HFF-Myc (cell line): ENCODE measurements around the gene PPM1M.

Experiments used
- DNase-seq: peaks from one replicate; pipeline ENCODE4 v3.0.0-alpha.2; 2011; ENCODE audit warnings: low read depth; ENCODE audit errors: extremely low read depth
- H3K4me3 ChIP-seq: replicated peaks from 2 replicates; pipeline ENCODE4 v1.5.1; 2011; ENCODE audit warnings: low read depth, mild to moderate bottlenecking, control low read depth, low read length
- CTCF ChIP-seq: IDR thresholded peaks from 2 replicates; pipeline ENCODE4 v1.5.1; 2012; ENCODE audit warnings: mild to moderate bottlenecking, low read depth, low read length, control low read depth; ENCODE audit errors: missing control alignments

PPM1M gene

GRCh38 chr3:52221141-52221562, 24.4 kb upstream of the PPM1M start:
- no peak for TF ChIP-seq CTCF

DNA sequence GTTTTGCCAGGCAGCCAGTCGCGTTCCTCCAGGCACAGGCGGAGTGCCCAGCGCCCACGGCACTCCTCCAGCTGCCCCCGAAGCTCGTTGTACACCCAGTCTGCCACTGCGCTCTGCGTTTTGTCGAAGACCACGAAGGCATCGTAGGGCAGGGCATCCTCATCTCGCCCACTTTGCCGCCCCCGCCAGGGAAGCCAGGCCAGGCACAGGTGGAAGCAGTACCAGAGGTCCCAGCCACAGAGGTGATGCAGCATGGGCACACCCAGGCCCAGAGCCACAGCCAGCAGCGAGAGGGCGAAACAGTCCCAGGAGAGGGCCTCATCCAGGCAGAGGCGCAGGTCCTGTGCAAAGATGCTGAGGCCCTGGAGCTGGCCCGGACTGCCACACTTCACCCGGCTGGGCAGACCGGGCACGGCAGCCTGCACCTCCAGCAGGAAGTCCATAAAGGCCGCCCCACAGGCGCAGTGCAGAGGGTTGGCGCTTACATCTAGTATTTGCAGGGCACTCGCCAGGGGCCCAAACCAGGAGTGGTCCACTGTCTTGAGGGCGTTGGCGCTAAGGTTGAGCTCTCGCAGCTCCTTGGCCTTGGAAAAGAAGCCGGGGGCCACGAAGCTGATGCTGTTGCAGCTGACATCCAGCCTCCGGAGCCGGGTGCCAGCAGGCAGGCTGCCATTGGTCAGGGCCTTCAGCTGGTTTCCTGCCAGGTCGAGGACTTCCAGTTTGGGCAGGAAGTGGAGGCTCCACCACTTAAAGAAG, 23.8 kb upstream of the PPM1M start:
- DNase-seq, result no peak
- no peak overlapping the region for H3K4me3 ChIP-seq
- no peak for TF ChIP-seq CTCF

More at GRCh38 chr3:52221141-52221562, 24.4 kb upstream of the PPM1M start:
- no peak for DNase-seq
- no peak overlapping the region for H3K4me3 ChIP-seq

- H3K4me3 ChIP-seq, result no peak overlapping the region
- no peak for TF ChIP-seq CTCF
- DNase-seq, result no peak
These were observed 23.0 kb upstream of the PPM1M start for GRCh38 chr3:52222319-52223221.

DNA sequence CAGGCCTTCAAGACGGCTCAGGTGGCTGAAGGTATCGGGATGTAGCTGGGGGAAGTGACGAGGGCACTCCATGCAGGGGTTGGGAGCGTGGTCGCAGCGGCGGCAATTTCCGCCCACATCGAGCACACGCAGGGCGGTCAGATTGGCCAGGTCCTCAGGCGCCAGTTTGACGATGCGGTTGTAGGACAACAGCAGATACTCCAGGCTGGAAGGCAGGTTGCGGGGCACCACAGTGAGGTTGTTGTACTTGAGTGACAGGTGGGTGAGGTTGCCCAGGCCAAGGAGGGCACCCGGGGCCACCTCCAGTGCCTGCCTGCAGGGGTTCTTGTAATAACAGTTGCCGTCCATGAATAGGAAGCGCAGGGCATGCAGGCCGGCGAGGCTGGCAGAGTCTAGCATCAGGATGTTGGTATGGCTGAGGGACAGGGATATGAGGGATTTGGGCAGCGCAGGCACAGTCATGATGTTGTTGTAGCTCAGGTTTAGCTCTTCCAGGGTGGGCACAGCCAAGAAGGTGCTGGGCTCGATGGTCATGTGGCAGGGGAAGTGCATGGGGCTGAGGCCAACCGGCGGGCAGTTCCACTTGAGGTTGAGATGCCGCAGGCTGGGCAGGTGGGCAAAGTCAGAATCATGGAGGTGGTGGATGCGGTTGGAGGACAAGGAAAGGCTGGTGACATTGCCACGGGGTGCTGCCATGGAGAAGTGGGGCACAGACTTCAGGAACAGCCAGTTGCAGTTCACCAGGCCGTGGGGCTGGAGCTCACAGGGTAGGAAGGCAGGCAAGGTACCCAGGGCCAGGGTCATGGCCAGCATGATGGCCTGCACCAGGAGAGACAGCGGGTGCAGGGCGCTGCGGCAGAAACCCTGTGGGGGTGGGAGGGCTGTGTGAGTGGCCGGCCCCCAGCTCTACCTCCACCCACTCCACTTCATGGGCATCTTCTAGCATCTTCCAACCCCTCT, 21.8 kb upstream of the PPM1M start:
- no peak for TF ChIP-seq CTCF
- DNase-seq, result no peak
- no peak overlapping the region for H3K4me3 ChIP-seq

DNA sequence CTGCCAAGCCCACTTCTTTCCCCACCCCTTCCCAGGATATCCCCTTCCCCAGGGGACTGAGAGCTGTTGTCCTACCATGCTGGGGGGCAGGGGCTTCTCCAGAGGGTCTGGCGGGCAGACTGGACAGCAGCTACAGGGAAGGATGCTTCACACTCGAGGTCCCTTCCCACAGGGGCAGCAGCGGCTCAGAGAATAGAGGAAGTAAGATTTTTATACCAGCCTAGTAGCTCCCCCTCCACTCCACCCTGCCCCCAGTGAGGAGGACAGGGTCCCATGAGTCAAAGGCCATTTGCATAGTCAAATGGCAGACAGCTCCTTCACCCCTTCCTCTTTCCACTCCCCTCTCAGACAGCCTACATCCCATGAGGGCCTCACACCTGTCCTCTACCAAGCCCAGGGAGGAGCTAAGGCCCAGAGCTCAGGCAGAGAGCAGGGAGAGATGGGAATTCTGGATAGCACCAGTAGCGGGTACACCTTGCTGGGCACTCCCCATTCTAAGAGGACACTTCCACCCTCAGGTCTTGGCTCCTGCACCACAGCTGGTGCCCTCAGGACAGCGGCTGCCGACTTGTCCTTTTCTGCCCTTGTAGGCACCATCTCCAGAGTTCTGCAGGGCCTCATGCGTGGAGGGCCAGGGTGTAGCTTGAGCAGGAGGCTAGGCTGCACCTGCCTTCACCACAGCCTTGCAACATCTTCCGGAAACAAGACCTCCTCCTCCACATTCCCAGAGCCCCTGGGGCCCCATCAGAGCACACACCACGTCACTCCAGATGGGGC, 19.9 kb upstream of the PPM1M start, which contains the start of gene TLR9:
Gene TLR9, minus strand, starts transcription at position 194 of the 777 bp plus-strand sequence. Its CDS starts 116 bp downstream, at position 78.
- no peak for DNase-seq
- H3K4me3 ChIP-seq, result no peak within 1 kb of the TSS

More for the DNA sequence above, 19.9 kb upstream of the PPM1M start, which contains the start of gene TLR9:
- no peak for TF ChIP-seq CTCF
